IPS DF 6.9 (cell line): ENCODE measurements around the gene GEMIN7.

Experiments used
- DNase-seq: peaks from one replicate; pipeline ENCODE4 v3.0.0-alpha.2; 2013; ENCODE audit warnings: low read depth, low spot score
- H3K27ac ChIP-seq: one replicate; pipeline ENCODE4 v1.5.1; 2013; ENCODE audit warnings: low read length, control low read depth
- H3K27me3 ChIP-seq: 2 replicates; pipeline ENCODE4 v1.6.1; 2013; ENCODE audit warnings: mild to moderate bottlenecking, low read length; ENCODE audit not compliant: control insufficient read depth, insufficient read depth
- H3K36me3 ChIP-seq: 2 replicates; pipeline ENCODE4 v1.6.1; 2013; ENCODE audit warnings: low read length; ENCODE audit not compliant: control insufficient read depth, insufficient read depth
- H3K4me1 ChIP-seq: 2 replicates; pipeline ENCODE4 v1.6.1; 2013; ENCODE audit warnings: low read length; ENCODE audit not compliant: control insufficient read depth, insufficient read depth
- H3K4me3 ChIP-seq: 2 replicates; pipeline ENCODE4 v1.5.1; 2013; ENCODE audit warnings: mild to moderate bottlenecking, low read length
- H3K9me3 ChIP-seq: 2 replicates; pipeline ENCODE4 v1.6.1; 2013; ENCODE audit warnings: low read length, inconsistent platforms; ENCODE audit not compliant: control insufficient read depth, insufficient read depth
- WGBS: extraction: QIAGEN DNeasy Blood & Tissue Kit; methylation state at CpG from one replicate; pipeline ENCODE4 v1.1.7; 2013; ENCODE audit warnings: mixed read lengths, missing lambda C conversion rate; ENCODE audit not compliant: insufficient read length, insufficient coverage; 5-methylcytosine and 5-hydroxymethylcytosine counted together

GEMIN7 gene

GRCh38 chr19:45046355-45046754 lies 32.7 kb upstream of the GEMIN7 start:
- Histone ChIP-seq H3K27me3 (no peaks in the 10 kb centered on the region), H3K4me3 (peak overlapping the region; percentile 6; the same call in 1 of the 2 replicates), H3K9me3 (no peaks in the 10 kb centered on the region), H3K36me3 (peaks cover 16% of the 10 kb centered on the region), H3K4me1 (no peaks in the 10 kb centered on the region), H3K27ac (no peak overlapping the region)
- no peak for DNase-seq
- WGBS: no CpG with 5 or more reads among the region's 7 CpGs

DNA sequence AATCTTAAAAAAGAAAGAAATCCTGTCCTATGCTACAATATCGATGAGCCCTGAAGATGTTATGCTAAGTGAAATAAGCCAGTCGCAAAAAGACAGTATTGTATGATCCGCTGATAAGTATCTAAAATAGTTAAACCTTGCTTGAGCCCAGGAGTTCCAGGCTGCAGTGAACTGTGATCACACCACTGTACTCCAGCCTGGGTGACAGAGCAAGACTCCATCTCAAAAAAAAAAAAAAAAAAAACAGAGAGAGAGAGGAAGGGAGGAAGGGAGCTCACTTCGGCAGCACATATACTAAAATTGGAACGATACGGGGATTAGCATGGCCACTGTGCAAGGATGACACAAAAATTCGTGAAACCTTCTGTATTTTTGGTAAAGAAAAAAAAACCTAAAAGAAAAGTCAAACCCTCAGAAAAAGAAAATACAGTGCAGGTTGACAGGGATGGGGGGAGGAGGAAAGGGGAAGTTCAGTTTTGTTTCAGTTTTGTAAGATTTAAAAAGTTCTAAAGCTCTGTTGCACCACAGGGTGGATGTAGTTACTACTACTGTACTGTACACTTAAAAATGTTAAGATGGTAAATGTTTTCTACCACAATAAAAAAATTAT lies 31.8 kb upstream of the GEMIN7 start:
- no CpG with 5 or more reads among the region's 7 CpGs for WGBS
- no peak overlapping the region for H3K4me3 ChIP-seq
- H3K9me3 ChIP-seq: no peaks in the 10 kb centered on the region
- H3K27ac ChIP-seq: no peak overlapping the region
- no peaks in the 10 kb centered on the region for H3K4me1 ChIP-seq
- no peak for DNase-seq
- no peaks in the 10 kb centered on the region for H3K27me3 ChIP-seq
- H3K36me3 ChIP-seq: peaks cover 12% of the 10 kb centered on the region; the same call in 1 of the 2 replicates

DNA sequence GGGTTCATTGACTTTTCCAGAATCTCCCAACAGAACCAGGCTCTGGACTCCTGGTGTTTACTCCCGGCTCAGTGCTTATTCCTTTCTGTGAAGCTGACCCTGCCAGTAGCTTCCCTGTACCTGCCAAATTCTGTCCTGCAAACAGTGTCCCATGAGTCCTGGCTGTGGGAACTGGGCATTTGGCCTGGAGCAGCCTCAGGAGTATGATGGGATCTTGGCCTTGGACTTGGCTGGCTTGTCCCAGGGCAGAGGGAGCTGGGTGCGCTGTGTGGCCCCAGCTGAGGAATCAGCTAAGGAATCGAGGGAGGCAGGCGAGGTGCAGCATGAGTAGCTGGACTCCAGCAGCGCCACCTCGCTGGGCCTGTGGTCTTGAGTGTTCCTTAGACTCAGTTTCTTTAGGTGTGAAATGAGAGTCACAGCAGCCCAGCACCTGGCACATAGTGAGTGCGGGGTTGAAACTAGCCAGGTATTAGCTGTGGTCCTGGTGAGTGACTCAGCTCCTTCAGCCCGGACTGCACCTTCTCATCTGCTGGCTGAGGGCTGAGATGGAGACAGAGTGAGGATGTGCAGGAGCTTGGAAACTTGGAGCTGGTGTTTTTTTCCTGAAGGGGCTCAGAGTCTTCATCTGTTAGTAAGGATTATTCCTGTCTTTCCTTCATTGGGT lies 29.9 kb upstream of the GEMIN7 start:
- no peak for DNase-seq
- Histone ChIP-seq H3K27me3 (no peaks in the 10 kb centered on the region), H3K36me3 (peaks cover 9% of the 10 kb centered on the region; the same call in 1 of the 2 replicates), H3K4me3 (no peak overlapping the region), H3K4me1 (no peaks in the 10 kb centered on the region), H3K9me3 (no peaks in the 10 kb centered on the region), H3K27ac (no peak overlapping the region)
- WGBS: no CpG with 5 or more reads among the region's 8 CpGs

DNA sequence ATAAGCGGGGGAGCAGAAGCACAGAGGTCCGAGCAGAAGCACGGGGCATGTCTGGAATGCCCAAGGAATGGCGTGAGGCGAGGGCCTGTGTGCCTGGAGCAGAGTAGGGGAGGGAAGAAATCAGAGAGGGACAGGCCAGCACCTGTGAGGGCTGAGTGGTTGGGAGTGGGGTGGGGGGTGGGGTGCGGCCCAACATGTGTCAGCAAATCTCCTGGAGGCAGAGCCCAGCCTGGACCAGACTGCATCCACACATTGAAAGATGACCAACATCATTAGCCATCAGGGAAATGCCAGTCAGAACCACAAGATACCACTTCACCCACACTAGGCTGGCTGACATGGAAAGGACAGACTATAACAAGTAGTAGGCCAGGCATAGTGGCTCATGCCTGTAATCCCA lies 29.0 kb upstream of the GEMIN7 start:
- Histone ChIP-seq H3K27ac (no peak overlapping the region), H3K36me3 (peaks cover 4% of the 10 kb centered on the region; the same call in 1 of the 2 replicates), H3K27me3 (no peaks in the 10 kb centered on the region), H3K9me3 (no peaks in the 10 kb centered on the region), H3K4me1 (no peaks in the 10 kb centered on the region), H3K4me3 (no peak overlapping the region)
- WGBS: no CpG with 5 or more reads among the region's 6 CpGs
- no peak for DNase-seq

- Histone ChIP-seq H3K9me3 (no peaks in the 10 kb centered on the region), H3K36me3 (peaks cover 10% of the 10 kb centered on the region), H3K27me3 (no peaks in the 10 kb centered on the region), H3K4me1 (no peaks in the 10 kb centered on the region), H3K4me3 (no peak overlapping the region), H3K27ac (no peak overlapping the region)
- no CpG with 5 or more reads among the region's 9 CpGs for WGBS
- no peak for DNase-seq
These were observed 27.0 kb upstream of the GEMIN7 start for GRCh38 chr19:45051929-45052579.

DNA sequence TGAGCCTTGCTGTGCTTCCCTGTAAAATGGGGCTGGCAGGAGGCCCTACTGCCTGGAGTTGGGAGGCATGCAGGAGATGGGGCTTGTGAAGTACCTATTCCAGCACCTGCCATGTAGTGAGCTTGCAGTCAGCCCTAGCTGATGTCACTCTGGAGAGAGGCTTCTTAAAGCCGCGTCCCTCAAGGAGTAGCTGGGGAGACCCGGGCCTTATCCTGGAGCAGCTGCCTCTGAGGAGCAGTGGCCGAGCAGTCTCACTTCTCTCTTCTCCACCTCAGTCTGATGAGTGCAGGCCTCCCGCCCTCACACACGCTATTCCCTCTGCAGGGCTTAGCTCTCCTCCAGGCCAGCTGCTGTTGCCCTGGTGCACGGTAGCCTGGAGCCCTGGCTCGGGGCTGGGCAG lies 22.2 kb upstream of the GEMIN7 start:
- H3K4me1 ChIP-seq: no peaks in the 10 kb centered on the region
- H3K27ac ChIP-seq: no peak overlapping the region
- no CpG with 5 or more reads among the region's 8 CpGs for WGBS
- no peaks in the 10 kb centered on the region for H3K9me3 ChIP-seq
- no peaks in the 10 kb centered on the region for H3K27me3 ChIP-seq
- no peak overlapping the region for H3K4me3 ChIP-seq
- no peak for DNase-seq
- H3K36me3 ChIP-seq: peaks cover 49% of the 10 kb centered on the region

- H3K36me3 ChIP-seq: peaks cover 49% of the 10 kb centered on the region
- H3K27ac ChIP-seq: no peak overlapping the region
- H3K4me3 ChIP-seq: no peak overlapping the region
- H3K9me3 ChIP-seq: no peaks in the 10 kb centered on the region
- no CpG with 5 or more reads among the region's 9 CpGs for WGBS
- DNase-seq: no peak
- H3K4me1 ChIP-seq: no peaks in the 10 kb centered on the region
- H3K27me3 ChIP-seq: no peaks in the 10 kb centered on the region
These were observed 21.6 kb upstream of the GEMIN7 start for GRCh38 chr19:45057444-45057843.

GRCh38 chr19:45058622-45059159 lies 20.4 kb upstream of the GEMIN7 start:
- Histone ChIP-seq H3K4me3 (no peak overlapping the region), H3K4me1 (no peaks in the 10 kb centered on the region; the same call in 1 of the 2 replicates), H3K36me3 (peaks cover 51% of the 10 kb centered on the region), H3K27me3 (no peaks in the 10 kb centered on the region), H3K27ac (no peak overlapping the region), H3K9me3 (no peaks in the 10 kb centered on the region)
- WGBS: 100% methylated on average over 4 of the region's 14 CpGs
- no peak for DNase-seq

GRCh38 chr19:45059258-45059965 lies 19.6 kb upstream of the GEMIN7 start:
- Histone ChIP-seq H3K27ac (no peak overlapping the region), H3K4me3 (no peak overlapping the region), H3K9me3 (no peaks in the 10 kb centered on the region), H3K36me3 (peaks cover 58% of the 10 kb centered on the region), H3K27me3 (no peaks in the 10 kb centered on the region), H3K4me1 (no peaks in the 10 kb centered on the region; the same call in 1 of the 2 replicates)
- DNase-seq: no peak
- WGBS: no CpG with 5 or more reads among the region's 16 CpGs

- WGBS: no CpG with 5 or more reads among the region's 4 CpGs
- DNase-seq: no peak
- Histone ChIP-seq H3K36me3 (peaks cover 56% of the 10 kb centered on the region), H3K4me1 (no peaks in the 10 kb centered on the region; the same call in 1 of the 2 replicates), H3K4me3 (no peak overlapping the region), H3K27me3 (no peaks in the 10 kb centered on the region), H3K9me3 (no peaks in the 10 kb centered on the region), H3K27ac (no peak overlapping the region)
These were observed 17.1 kb upstream of the GEMIN7 start for GRCh38 chr19:45061965-45062364.
